Upper lobe of left lung (tissue), 6 donors: ENCODE data around the gene HABP4. TPM values are rescaled to one million over a fixed set of nuclear protein-coding genes. Genes with fewer than 3 reads are reported as not detected.

Experiments
- ATAC-seq, 2 donors: fragments of 200-7000 bp; cut with Tn5 transposase; one replicate each; pipeline ENCODE4 v1.9.1; 2022; ENCODE audit warnings: mild to moderate bottlenecking in 2 of 2, moderate library complexity in 2 of 2; ENCODE audit not compliant: low FRiP score in 2 of 2
- DNase-seq, 2 donors: peaks; one replicate each; pipeline ENCODE4 v3.0.0-alpha.2; 2019 to 2020
- H3K27ac ChIP-seq, 4 donors: fragments of 200-600 bp; sonication (generic); one replicate each; pipeline ENCODE4 v1.5.1; 2016 to 2019
- H3K27me3 ChIP-seq, 4 donors: fragments of 200-600 bp; sonication (generic); one replicate each; pipeline ENCODE4 v1.5.1; 2017 to 2019
- H3K36me3 ChIP-seq, 4 donors: fragments of 200-600 bp; sonication (generic); one replicate each; pipeline ENCODE4 v1.5.1; 2016 to 2019
- H3K4me1 ChIP-seq, 4 donors: fragments of 200-600 bp; sonication (generic); one replicate each; pipeline ENCODE4 v1.5.1; 2018 to 2019
- H3K4me3 ChIP-seq, 4 donors: fragments of 200-600 bp; sonication (generic); one replicate each; pipeline ENCODE4 v1.5.1; 2017 to 2019; ENCODE audit warnings: mild to moderate bottlenecking in 2 of 4, moderate library complexity in 1 of 4
- H3K9me3 ChIP-seq, 4 donors: fragments of 200-600 bp; sonication (generic); one replicate each; pipeline ENCODE4 v1.5.1; 2018 to 2019
- CTCF ChIP-seq, 6 experiments: fragments of 450-650 bp in 4 of 6; fragments of 200-600 bp in 2 of 6; sonication (generic) in 2 of 6; IDR thresholded peaks; one replicate each; pipeline ENCODE4 v1.5.1; 2016 to 2019; ENCODE audit warnings: antibody characterized with exemption in 6 of 6
- EP300 ChIP-seq, 4 donors: sonication (generic); formaldehyde crosslinking; IDR thresholded peaks; one replicate each; pipeline ENCODE4 v1.5.1; 2017; ENCODE audit warnings: antibody characterized with exemption in 4 of 4, control low read depth in 2 of 4
- POLR2A ChIP-seq, 4 donors: fragments of 450-650 bp; IDR thresholded peaks; one replicate each; pipeline ENCODE4 v1.5.1; 2016 to 2017; ENCODE audit warnings: antibody characterized with exemption in 4 of 4, mild to moderate bottlenecking in 2 of 4
- POLR2AphosphoS5 ChIP-seq, 2 donors: sonication (generic); formaldehyde crosslinking; IDR thresholded peaks; one replicate each; pipeline ENCODE4 v1.5.1; 2017; ENCODE audit warnings: antibody characterized with exemption in 2 of 2
- WGBS, 2 donors: methylation state at CpG; one replicate each; pipeline ENCODE4 v1.1.5; 2017 to 2018; 5-methylcytosine and 5-hydroxymethylcytosine counted together
- total RNA-seq, 6 donors: library from RNA; depleted of rRNA in 4 of 6; stranded (reverse); fragments of >200 nt in 4 of 6; gene quantifications; one replicate each; pipeline versions ENCODE4 v1.1.0 to v1.2.1, GENCODE V29; 2016 to 2021
- donor health status: DM: no; HTN: no; CAD: no; lungs with moderate emphysema.
- donor health status: DM: no; HTN: yes; CAD: no; lungs with severe emphysema.

Gene HABP4
- total RNA-seq, 6 donors from 2014 or later, result 3.1 to 14.6 (median 9.7) TPM

GRCh38 chr9:96430377-96430776 lies 19.6 kb upstream of the HABP4 start:
- DNase-seq (no peak), ATAC-seq (no peak)
- TF ChIP-seq CTCF (IDR thresholded peaks at IDR 0.05) (no peak), EP300 (IDR thresholded peaks at IDR 0.05) (no peak), POLR2A (IDR thresholded peaks at IDR 0.05) (no peak), POLR2AphosphoS5 (IDR thresholded peaks at IDR 0.05) (no peak)
- 93 to 96% methylated on average over 2 of the region's 2 CpGs for WGBS, 2 donors
- no peaks in the 10 kb centered on the region for H3K9me3 ChIP-seq
- no peaks in the 10 kb centered on the region for H3K36me3 ChIP-seq
- H3K27ac ChIP-seq, result no peak overlapping the region
- peaks cover 0 to 7% (median 4%) of the 10 kb centered on the region in 4 donors for H3K4me1 ChIP-seq
- H3K27me3 ChIP-seq, result no peaks in the 10 kb centered on the region
- no peak overlapping the region for H3K4me3 ChIP-seq

- H3K36me3 ChIP-seq, result no peaks in the 10 kb centered on the region
- no peaks in the 10 kb centered on the region for H3K4me1 ChIP-seq
- 93 to 96% methylated on average over 4 of the region's 4 CpGs for WGBS, 2 donors
- TF ChIP-seq POLR2A (IDR thresholded peaks at IDR 0.05), result no peak
- no peak for TF ChIP-seq CTCF (IDR thresholded peaks at IDR 0.05)
- no peak for TF ChIP-seq EP300 (IDR thresholded peaks at IDR 0.05)
- TF ChIP-seq POLR2AphosphoS5 (IDR thresholded peaks at IDR 0.05), result no peak
- ATAC-seq, result no peak
- no peak overlapping the region for H3K27ac ChIP-seq
- H3K4me3 ChIP-seq, result no peak overlapping the region
- H3K27me3 ChIP-seq, result no peaks in the 10 kb centered on the region
- DNase-seq, result no peak
- no peaks in the 10 kb centered on the region for H3K9me3 ChIP-seq
Measured at GRCh38 chr9:96435345-96435744, 14.6 kb upstream of the HABP4 start.

GRCh38 chr9:96436063-96436455 lies 13.9 kb upstream of the HABP4 start:
- no peak for ATAC-seq
- 82 to 88% methylated on average over 2 of the region's 2 CpGs for WGBS, 2 donors
- TF ChIP-seq EP300 (IDR thresholded peaks at IDR 0.05), result no peak
- TF ChIP-seq POLR2A (IDR thresholded peaks at IDR 0.05), result no peak
- no peak for TF ChIP-seq POLR2AphosphoS5 (IDR thresholded peaks at IDR 0.05)
- TF ChIP-seq CTCF (IDR thresholded peaks at IDR 0.05), result no peak

GRCh38 chr9:96436456-96437126 lies 13.4 kb upstream of the HABP4 start:
- H3K36me3 ChIP-seq, result no peaks in the 10 kb centered on the region
- DNase-seq (no peak), ATAC-seq (no peak)
- no peaks in the 10 kb centered on the region for H3K9me3 ChIP-seq
- H3K27ac ChIP-seq, result no peak overlapping the region
- no peaks in the 10 kb centered on the region for H3K4me1 ChIP-seq
- WGBS, 2 donors, result 78 to 89% methylated on average over 7 to 15 of the region's 15 CpGs
- TF ChIP-seq EP300 (IDR thresholded peaks at IDR 0.05), result no peak
- no peak for TF ChIP-seq POLR2AphosphoS5 (IDR thresholded peaks at IDR 0.05)
- no peak overlapping the region for H3K4me3 ChIP-seq
- H3K27me3 ChIP-seq, result no peaks in the 10 kb centered on the region

More at GRCh38 chr9:96436063-96436455, 13.9 kb upstream of the HABP4 start:
- no peaks in the 10 kb centered on the region for H3K9me3 ChIP-seq
- H3K4me3 ChIP-seq, result no peak overlapping the region
- no peaks in the 10 kb centered on the region for H3K27me3 ChIP-seq
- H3K4me1 ChIP-seq, result no peaks in the 10 kb centered on the region
- H3K27ac ChIP-seq, result no peak overlapping the region
- no peak for DNase-seq
- no peaks in the 10 kb centered on the region for H3K36me3 ChIP-seq

- no peaks in the 10 kb centered on the region for H3K36me3 ChIP-seq
- WGBS, 2 donors, result 98% methylated on average over 7 of the region's 7 CpGs
- no peak overlapping the region for H3K4me3 ChIP-seq
Measured at GRCh38 chr9:96437454-96437853, 12.5 kb upstream of the HABP4 start.

More at GRCh38 chr9:96437454-96437853, 12.5 kb upstream of the HABP4 start:
- H3K9me3 ChIP-seq, result no peaks in the 10 kb centered on the region
- DNase-seq (no peak), ATAC-seq (no peak)
- TF ChIP-seq CTCF (IDR thresholded peaks at IDR 0.05) (no peak), POLR2AphosphoS5 (IDR thresholded peaks at IDR 0.05) (no peak), POLR2A (IDR thresholded peaks at IDR 0.05) (no peak), EP300 (IDR thresholded peaks at IDR 0.05) (no peak)
- H3K27ac ChIP-seq, result no peak overlapping the region
- no peaks in the 10 kb centered on the region for H3K4me1 ChIP-seq
- H3K27me3 ChIP-seq, result no peaks in the 10 kb centered on the region
